Sigmoid colon (tissue), 7 donors: Measurements from ENCODE around the gene MIA3. TPM values are rescaled to one million over a fixed set of nuclear protein-coding genes. Genes with fewer than 3 reads are reported as not detected.

ENCODE experiments used
- DNase-seq: peaks from one replicate; pipeline ENCODE4 v3.0.0-alpha.2; 2019
- H3K27ac ChIP-seq, 4 donors: fragments of 200-600 bp; sonication (generic); one replicate each; pipeline ENCODE4 v1.5.1; 2016 to 2019; ENCODE audit warnings: mild to moderate bottlenecking in 1 of 4
- H3K27me3 ChIP-seq, 3 donors: fragments of 200-600 bp; sonication (generic); one replicate each; pipeline ENCODE4 v1.5.1; 2019; ENCODE audit warnings: mild to moderate bottlenecking in 1 of 3
- H3K36me3 ChIP-seq, 4 donors: fragments of 200-600 bp; sonication (generic); one replicate each; pipeline ENCODE4 v1.5.1; 2016 to 2019
- H3K4me1 ChIP-seq, 4 donors: fragments of 200-600 bp; sonication (generic); one replicate each; pipeline ENCODE4 v1.5.1; 2017 to 2019
- H3K4me3 ChIP-seq, 4 donors: fragments of 200-600 bp; sonication (generic); one replicate each; pipeline ENCODE4 v1.5.1; 2017 to 2019; ENCODE audit warnings: mild to moderate bottlenecking in 2 of 4, moderate library complexity in 1 of 4
- H3K9me3 ChIP-seq, 4 donors: fragments of 200-600 bp in 3 of 4; sonication (generic) in 3 of 4; one replicate each; pipeline versions ENCODE4 v1.5.1 to v1.6.1; 2013 to 2019
- EP300 ChIP-seq, 4 donors: sonication (generic); formaldehyde crosslinking; IDR thresholded peaks; one replicate each; pipeline ENCODE4 v1.6.1; 2017; ENCODE audit warnings: antibody characterized with exemption in 4 of 4
- POLR2A ChIP-seq, 2 donors: fragments of 450-650 bp; IDR thresholded peaks; one replicate each; pipeline ENCODE4 v1.6.1; 2016; ENCODE audit warnings: antibody characterized with exemption in 2 of 2, mild to moderate bottlenecking in 2 of 2, moderate library complexity in 2 of 2
- POLR2AphosphoS5 ChIP-seq, 4 donors: sonication (generic); formaldehyde crosslinking; IDR thresholded peaks; one replicate each; pipeline ENCODE4 v1.6.1; 2017; ENCODE audit warnings: antibody characterized with exemption in 4 of 4
- WGBS, 2 donors: extraction: QIAGEN DNeasy Blood & Tissue Kit; methylation state at CpG; one replicate each; pipeline ENCODE4 v1.1.7; 2013; 5-methylcytosine and 5-hydroxymethylcytosine counted together
- intact Hi-C: fragments of 100-400 bp; cut with DNase I; formaldehyde crosslinking; loops from one replicate; pipeline ENCODE4 v1.15.1; 2023
- polyA plus RNA-seq, 3 donors: library from polyadenylated mRNA; stranded (reverse); fragments of 200-250 nt; gene quantifications; one replicate each; pipeline ENCODE4 v1.2.3, GENCODE V29; 2013
- total RNA-seq, 4 donors: library from RNA; depleted of rRNA; stranded (reverse); fragments of >200 nt; gene quantifications; one replicate each; pipeline ENCODE4 v1.1.0, GENCODE V29; 2016
- TF ChIP-seq, protein P1 (sequence below), 4 experiments: fragments of 450-650 bp in 3 of 4; fragments of 200-600 bp in 1 of 4; IDR thresholded peaks; one replicate each; pipeline ENCODE4 v1.5.1; 2016 to 2019; ENCODE audit warnings: antibody characterized with exemption in 4 of 4, mild to moderate bottlenecking in 3 of 4, moderate library complexity in 2 of 4
- donor health status: healthy with polysubstance abuse.
- donor health status: Bipolar disorder and iron deficiency.
- donor health status: healthy.

Gene MIA3
- total and polyA plus RNA-seq, 7 donors, result 5.4 to 36.4 (median 27.6) TPM

GRCh38 chr1:222643606-222643937 is 25.7 kb downstream of the MIA3 start:
- peak overlapping the region; percentile 68 to 92 (median 81) for H3K4me3 ChIP-seq
- 4 to 6% methylated on average over 10 of the region's 10 CpGs for WGBS, 2 donors
- TF ChIP-seq, protein P1, sequence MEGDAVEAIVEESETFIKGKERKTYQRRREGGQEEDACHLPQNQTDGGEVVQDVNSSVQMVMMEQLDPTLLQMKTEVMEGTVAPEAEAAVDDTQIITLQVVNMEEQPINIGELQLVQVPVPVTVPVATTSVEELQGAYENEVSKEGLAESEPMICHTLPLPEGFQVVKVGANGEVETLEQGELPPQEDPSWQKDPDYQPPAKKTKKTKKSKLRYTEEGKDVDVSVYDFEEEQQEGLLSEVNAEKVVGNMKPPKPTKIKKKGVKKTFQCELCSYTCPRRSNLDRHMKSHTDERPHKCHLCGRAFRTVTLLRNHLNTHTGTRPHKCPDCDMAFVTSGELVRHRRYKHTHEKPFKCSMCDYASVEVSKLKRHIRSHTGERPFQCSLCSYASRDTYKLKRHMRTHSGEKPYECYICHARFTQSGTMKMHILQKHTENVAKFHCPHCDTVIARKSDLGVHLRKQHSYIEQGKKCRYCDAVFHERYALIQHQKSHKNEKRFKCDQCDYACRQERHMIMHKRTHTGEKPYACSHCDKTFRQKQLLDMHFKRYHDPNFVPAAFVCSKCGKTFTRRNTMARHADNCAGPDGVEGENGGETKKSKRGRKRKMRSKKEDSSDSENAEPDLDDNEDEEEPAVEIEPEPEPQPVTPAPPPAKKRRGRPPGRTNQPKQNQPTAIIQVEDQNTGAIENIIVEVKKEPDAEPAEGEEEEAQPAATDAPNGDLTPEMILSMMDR (IDR thresholded peaks at IDR 0.05), result no peak
- TF ChIP-seq POLR2A (IDR thresholded peaks at IDR 0.05), result no peak
- TF ChIP-seq EP300 (IDR thresholded peaks at IDR 0.05), result no peak
- no peak for TF ChIP-seq POLR2AphosphoS5 (IDR thresholded peaks at IDR 0.05)
- peak overlapping the region; percentile 92 to 95 (median 94) for H3K27ac ChIP-seq
- intact Hi-C loops, result no loop called here
- no peak for DNase-seq
- H3K27me3 ChIP-seq, result no peaks in the 10 kb centered on the region
- peaks cover 0 to 18% (median 7%) of the 10 kb centered on the region in 4 donors for H3K4me1 ChIP-seq
- H3K9me3 ChIP-seq, result no peaks in the 10 kb centered on the region
- H3K36me3 ChIP-seq, result peaks cover 0 to 32% (median 3%) of the 10 kb centered on the region in 4 donors

DNA sequence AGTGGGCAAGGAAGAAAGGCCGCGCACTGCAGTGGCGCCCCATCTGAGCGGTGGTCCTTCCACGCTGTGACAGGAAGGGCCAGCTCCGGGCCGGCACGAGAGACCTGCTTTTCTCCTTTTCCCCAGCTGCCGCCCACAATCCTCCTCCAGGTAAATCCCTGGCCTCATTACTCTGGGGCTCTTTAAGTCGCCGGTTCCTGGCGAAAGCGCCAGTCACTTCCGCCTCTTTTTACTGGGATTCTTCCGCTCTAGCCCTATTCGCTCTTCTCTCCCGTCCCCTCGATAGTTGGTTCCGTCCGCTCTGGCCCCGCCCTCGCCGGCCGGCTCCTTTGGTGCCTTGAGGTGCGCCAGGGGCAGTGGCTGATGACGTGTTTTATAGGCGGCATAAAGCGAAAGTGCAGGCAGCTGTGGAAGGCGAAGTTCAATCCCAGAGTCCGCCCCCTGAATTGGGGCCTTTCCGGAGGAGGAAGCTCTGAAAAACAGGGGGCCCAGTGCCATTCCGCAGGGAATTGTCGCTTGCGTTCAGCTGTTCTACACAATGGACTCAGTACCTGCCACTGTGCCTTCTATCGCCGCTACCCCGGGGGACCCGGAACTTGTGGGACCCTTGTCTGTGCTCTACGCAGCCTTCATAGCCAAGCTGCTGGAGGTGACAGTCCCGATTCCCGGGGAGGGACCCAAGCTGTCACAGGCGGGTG is 26.2 kb downstream of the MIA3 start:
- WGBS, 2 donors, result 0 to 1% methylated on average over 42 of the region's 42 CpGs
- Histone ChIP-seq H3K36me3 (peaks cover 0 to 32% (median 3%) of the 10 kb centered on the region in 4 donors), H3K27me3 (no peaks in the 10 kb centered on the region), H3K27ac (peak overlapping the region; percentile 92 to 95 (median 94)), H3K4me1 (peaks cover 0 to 18% (median 7%) of the 10 kb centered on the region in 4 donors), H3K4me3 (peak overlapping the region; percentile 68 to 92 (median 81)), H3K9me3 (no peaks in the 10 kb centered on the region)
- TF ChIP-seq POLR2AphosphoS5 (IDR thresholded peaks at IDR 0.05) (peak; percentile 68 to 93 (median 90)), POLR2A (IDR thresholded peaks at IDR 0.05) (peak; percentile 63 to 77), EP300 (IDR thresholded peaks at IDR 0.05) (peak in 1 of 4 donors; percentile 76)
- TF ChIP-seq, protein P1 (IDR thresholded peaks at IDR 0.05), result no peak
- intact Hi-C loops, result loop anchor here (2.0 kb wide), 1 partner anchor 69 kb away; the partner anchor contains the start of genes AIDA and BROX
- peak; percentile 98 for DNase-seq

GRCh38 chr1:222644636-222644980 is 26.7 kb downstream of the MIA3 start:
- TF ChIP-seq POLR2AphosphoS5 (IDR thresholded peaks at IDR 0.05) (no peak), EP300 (IDR thresholded peaks at IDR 0.05) (no peak), POLR2A (IDR thresholded peaks at IDR 0.05) (no peak)
- TF ChIP-seq, protein P1 (IDR thresholded peaks at IDR 0.05), result no peak
- no peak for DNase-seq
- peaks cover 0 to 32% (median 4%) of the 10 kb centered on the region in 4 donors for H3K36me3 ChIP-seq
- 1 to 2% methylated on average over 5 of the region's 5 CpGs for WGBS, 2 donors
- H3K9me3 ChIP-seq, result no peaks in the 10 kb centered on the region
- intact Hi-C loops, result loop anchor here (2.0 kb wide), 1 partner anchor 68 kb away; the partner anchor contains the start of genes AIDA and BROX
- H3K27me3 ChIP-seq, result no peaks in the 10 kb centered on the region
- peaks cover 0 to 18% (median 7%) of the 10 kb centered on the region in 4 donors for H3K4me1 ChIP-seq
- peak overlapping the region; percentile 68 to 92 (median 81) for H3K4me3 ChIP-seq
- H3K27ac ChIP-seq, result peak overlapping the region; percentile 92 to 95 (median 94)

DNA sequence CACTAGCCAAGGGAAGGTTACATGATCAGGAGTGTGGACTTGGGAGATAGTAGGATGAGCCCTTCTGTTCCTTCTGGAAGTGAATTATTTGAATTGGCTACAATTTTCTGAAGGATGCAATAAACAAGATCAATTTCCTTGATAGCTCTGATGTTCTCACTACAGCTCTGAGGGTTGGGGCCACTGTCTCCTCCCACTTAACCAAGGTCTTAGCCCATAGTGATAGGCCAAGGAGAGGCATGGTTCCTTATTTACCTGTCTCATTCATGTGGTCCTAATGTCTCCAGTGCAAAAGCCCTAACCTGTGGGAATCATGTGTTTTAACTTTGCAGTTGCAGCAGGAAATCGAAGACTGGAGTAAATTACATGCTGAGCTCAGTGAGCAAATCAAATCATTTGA is 34.8 kb downstream of the MIA3 start:
- intact Hi-C loops, result no loop called here
- Histone ChIP-seq H3K36me3 (peaks cover 17 to 99% (median 45%) of the 10 kb centered on the region in 4 donors), H3K4me3 (no peak overlapping the region), H3K27me3 (no peaks in the 10 kb centered on the region), H3K9me3 (no peaks in the 10 kb centered on the region), H3K27ac (no peak overlapping the region), H3K4me1 (no peaks in the 10 kb centered on the region)
- WGBS, 2 donors, result 35 to 87% methylated on average over 1 of the region's 1 CpG
- TF ChIP-seq, protein P1 (IDR thresholded peaks at IDR 0.05), result no peak
- TF ChIP-seq EP300 (IDR thresholded peaks at IDR 0.05) (no peak), POLR2AphosphoS5 (IDR thresholded peaks at IDR 0.05) (no peak), POLR2A (IDR thresholded peaks at IDR 0.05) (no peak)
- no peak for DNase-seq
